Tibial artery (tissue), 4 donors: ENCODE data around the gene ESAM.

ENCODE experiments used
- DNase-seq, 2 donors: peaks; one replicate each; pipeline ENCODE4 v3.0.0-alpha.2; 2019
- H3K27ac ChIP-seq, 2 donors: fragments of 200-600 bp; sonication (generic) in 1 of 2; 1 replicate in 1 of 2; 2 replicates in 1 of 2; pipeline ENCODE4 v1.5.1; 2018 to 2019; ENCODE audit warnings: mild to moderate bottlenecking in 1 of 2
- H3K27me3 ChIP-seq, 2 donors: fragments of 200-600 bp; sonication (generic) in 1 of 2; one replicate each; pipeline versions ENCODE4 v1.5.1 to v1.6.0; 2016 to 2019
- H3K36me3 ChIP-seq, 3 donors: fragments of 200-600 bp; sonication (generic) in 2 of 3; one replicate each; pipeline ENCODE4 v1.5.1; 2016 to 2019; ENCODE audit warnings: mild to moderate bottlenecking in 2 of 3
- H3K4me1 ChIP-seq, 4 donors: fragments of 200-600 bp; sonication (generic) in 2 of 4; 1 replicate in 3 of 4; 2 replicates in 1 of 4; pipeline ENCODE4 v1.5.1; 2016 to 2019
- H3K4me3 ChIP-seq, 2 donors: fragments of 200-600 bp; sonication (generic) in 1 of 2; 1 replicate in 1 of 2; 2 replicates in 1 of 2; pipeline ENCODE4 v1.5.1; 2018 to 2019; ENCODE audit warnings: mild to moderate bottlenecking in 2 of 2
- H3K9me3 ChIP-seq, 3 donors: fragments of 200-600 bp; sonication (generic) in 1 of 3; one replicate each; pipeline ENCODE4 v1.5.1; 2016 to 2019
- intact Hi-C: fragments of 100-400 bp; cut with DNase I; formaldehyde crosslinking; loops from one replicate; pipeline ENCODE4 v1.15.0; 2023; ENCODE audit warnings: low total_unique reads
- TF ChIP-seq, protein P1 (sequence below), 2 experiments: fragments of 200-600 bp in 1 of 2; fragments of 450-650 bp in 1 of 2; IDR thresholded peaks; one replicate each; pipeline ENCODE4 v1.5.1; 2017 to 2019; ENCODE audit warnings: antibody characterized with exemption in 2 of 2, mild to moderate bottlenecking in 1 of 2, moderate library complexity in 1 of 2

ESAM gene

DNA sequence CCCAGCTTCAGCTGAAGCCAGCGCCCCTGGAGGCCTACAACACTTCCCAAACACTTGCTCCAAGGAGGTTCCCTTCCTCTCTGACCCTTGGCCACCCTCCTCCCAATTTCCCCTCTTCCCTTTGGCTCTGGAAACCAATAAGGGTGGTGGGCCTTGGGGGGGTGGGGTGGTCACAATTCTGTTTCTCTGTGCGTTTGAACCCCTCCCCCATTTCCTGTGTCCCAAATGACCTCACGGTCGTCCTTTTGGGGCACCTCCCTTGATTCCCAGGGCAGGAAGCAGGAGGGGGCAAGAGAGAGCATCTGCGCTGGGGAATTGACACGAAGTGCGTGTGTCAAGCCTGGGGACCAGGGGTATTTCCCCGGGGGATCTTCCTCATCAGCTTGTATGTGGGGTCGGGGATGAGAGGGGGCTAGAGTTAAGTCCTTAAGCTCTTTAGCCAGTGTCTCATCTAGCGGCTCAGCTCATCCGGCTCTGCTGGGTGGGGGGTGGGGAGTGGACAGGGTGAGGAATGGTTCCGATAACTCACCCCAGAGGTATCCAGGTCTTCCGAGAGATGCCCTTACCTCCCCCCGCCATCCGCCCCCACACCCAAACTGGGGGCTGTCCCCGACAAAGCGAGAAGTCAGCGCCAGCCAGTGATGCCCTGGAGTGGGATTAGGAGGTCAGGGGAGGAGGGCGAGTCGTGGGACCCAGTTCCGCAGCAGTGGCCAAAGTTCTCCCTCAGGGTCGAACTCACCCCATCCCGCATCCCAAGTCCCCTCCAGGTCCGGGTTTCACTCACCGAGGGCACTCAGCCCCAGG, 587 bp downstream of the ESAM start:
- peak overlapping the region; percentile 95 to 98 for H3K27ac ChIP-seq
- TF ChIP-seq, protein P1, sequence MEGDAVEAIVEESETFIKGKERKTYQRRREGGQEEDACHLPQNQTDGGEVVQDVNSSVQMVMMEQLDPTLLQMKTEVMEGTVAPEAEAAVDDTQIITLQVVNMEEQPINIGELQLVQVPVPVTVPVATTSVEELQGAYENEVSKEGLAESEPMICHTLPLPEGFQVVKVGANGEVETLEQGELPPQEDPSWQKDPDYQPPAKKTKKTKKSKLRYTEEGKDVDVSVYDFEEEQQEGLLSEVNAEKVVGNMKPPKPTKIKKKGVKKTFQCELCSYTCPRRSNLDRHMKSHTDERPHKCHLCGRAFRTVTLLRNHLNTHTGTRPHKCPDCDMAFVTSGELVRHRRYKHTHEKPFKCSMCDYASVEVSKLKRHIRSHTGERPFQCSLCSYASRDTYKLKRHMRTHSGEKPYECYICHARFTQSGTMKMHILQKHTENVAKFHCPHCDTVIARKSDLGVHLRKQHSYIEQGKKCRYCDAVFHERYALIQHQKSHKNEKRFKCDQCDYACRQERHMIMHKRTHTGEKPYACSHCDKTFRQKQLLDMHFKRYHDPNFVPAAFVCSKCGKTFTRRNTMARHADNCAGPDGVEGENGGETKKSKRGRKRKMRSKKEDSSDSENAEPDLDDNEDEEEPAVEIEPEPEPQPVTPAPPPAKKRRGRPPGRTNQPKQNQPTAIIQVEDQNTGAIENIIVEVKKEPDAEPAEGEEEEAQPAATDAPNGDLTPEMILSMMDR (IDR thresholded peaks at IDR 0.05): no peak
- no peaks in the 10 kb centered on the region for H3K27me3 ChIP-seq
- no peak for DNase-seq
- H3K4me1 ChIP-seq: peaks cover 0 to 48% (median 33%) of the 10 kb centered on the region in 4 donors
- no peaks in the 10 kb centered on the region for H3K9me3 ChIP-seq
- intact Hi-C loops: loop anchor here (2.0 to 10.0 kb wide), 3 partner anchors 36 to 863 kb away; partner anchors contain the start of gene CHEK1
- H3K4me3 ChIP-seq: peak overlapping the region; percentile 77 to 94
- H3K36me3 ChIP-seq: peaks cover 0 to 7% (median under 1%) of the 10 kb centered on the region in 3 donors

- intact Hi-C loops: loop anchor here (5.0 to 10.0 kb wide), 2 partner anchors 36 to 864 kb away; partner anchors contain the start of gene CHEK1
- H3K9me3 ChIP-seq: no peaks in the 10 kb centered on the region
- peak overlapping the region; percentile 95 to 98 for H3K27ac ChIP-seq
- H3K4me3 ChIP-seq: peak overlapping the region; percentile 77 to 94
- DNase-seq: no peak
- H3K4me1 ChIP-seq: peaks cover 0 to 54% (median 36%) of the 10 kb centered on the region in 4 donors
- no peaks in the 10 kb centered on the region for H3K27me3 ChIP-seq
- TF ChIP-seq, protein P1 (IDR thresholded peaks at IDR 0.05): no peak
- H3K36me3 ChIP-seq: peaks cover 0 to 10% (median 7%) of the 10 kb centered on the region in 3 donors
Measured at GRCh38 chr11:124760806-124761205, 1.3 kb downstream of the ESAM start.

DNA sequence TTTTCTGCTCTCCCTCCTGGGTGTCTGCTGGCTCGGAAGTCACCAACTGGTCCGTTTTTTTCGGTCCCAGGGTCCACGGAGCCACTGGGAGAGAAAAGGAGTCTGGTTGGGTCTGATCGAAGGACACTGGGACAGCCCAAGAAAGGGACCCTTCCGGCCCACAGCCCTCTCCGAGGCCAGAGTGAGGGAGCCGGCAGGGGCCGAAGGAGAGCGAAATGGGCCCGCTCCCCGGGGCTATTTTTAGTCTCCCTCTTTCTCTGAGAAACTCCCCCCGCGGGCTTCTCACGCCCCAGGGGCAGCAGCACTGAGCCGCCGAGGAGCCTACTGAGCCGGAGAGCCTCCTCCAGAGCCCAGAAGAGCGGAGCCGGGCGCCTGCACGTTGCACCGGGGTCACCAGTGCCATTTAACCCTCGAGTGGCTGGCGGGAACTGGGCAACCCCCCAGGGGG, 1.9 kb downstream of the ESAM start:
- DNase-seq: peak in 1 of 2 donors; percentile 88
- TF ChIP-seq, protein P1 (IDR thresholded peaks at IDR 0.05): no peak
- intact Hi-C loops: loop anchor here (5.0 to 10.0 kb wide), 2 partner anchors 37 to 865 kb away; partner anchors contain the start of gene CHEK1
- no peaks in the 10 kb centered on the region for H3K9me3 ChIP-seq
- peaks cover 0 to 58% (median 38%) of the 10 kb centered on the region in 4 donors for H3K4me1 ChIP-seq
- peak overlapping the region; percentile 77 to 94 for H3K4me3 ChIP-seq
- peak overlapping the region; percentile 95 to 98 for H3K27ac ChIP-seq
- H3K36me3 ChIP-seq: peaks cover 0 to 10% (median 8%) of the 10 kb centered on the region in 3 donors
- no peaks in the 10 kb centered on the region for H3K27me3 ChIP-seq

GRCh38 chr11:124759266-124760204, 2.6 kb downstream of the ESAM start:
- no peaks in the 10 kb centered on the region for H3K27me3 ChIP-seq
- intact Hi-C loops: loop anchor here (5.0 to 10.0 kb wide), 3 partner anchors 38 to 865 kb away; partner anchors contain the start of gene CHEK1
- H3K36me3 ChIP-seq: peaks cover under 1 to 14% (median 10%) of the 10 kb centered on the region in 3 donors
- H3K4me1 ChIP-seq: peaks cover 0 to 63% (median 41%) of the 10 kb centered on the region in 4 donors
- H3K4me3 ChIP-seq: peak overlapping the region; percentile 77 to 94
- DNase-seq: no peak
- peak overlapping the region; percentile 95 to 98 for H3K27ac ChIP-seq
- TF ChIP-seq, protein P1 (IDR thresholded peaks at IDR 0.05): no peak
- H3K9me3 ChIP-seq: no peaks in the 10 kb centered on the region
